ENCODE measurements around the gene LRP1B.

- no peak for TF ChIP-seq EZH2 (optimal IDR thresholded peaks at IDR 0.05; ENCODE audit: low read depth, low read length)
- no peak for TF ChIP-seq CTCF (IDR thresholded peaks at IDR 0.05; ENCODE audit: low read length)
Observed at GRCh38 chr2:140641163-140641562, 1489.7 kb downstream of the LRP1B start.
